Measurements from ENCODE around the gene HEG1.

The HEG1 gene

DNA sequence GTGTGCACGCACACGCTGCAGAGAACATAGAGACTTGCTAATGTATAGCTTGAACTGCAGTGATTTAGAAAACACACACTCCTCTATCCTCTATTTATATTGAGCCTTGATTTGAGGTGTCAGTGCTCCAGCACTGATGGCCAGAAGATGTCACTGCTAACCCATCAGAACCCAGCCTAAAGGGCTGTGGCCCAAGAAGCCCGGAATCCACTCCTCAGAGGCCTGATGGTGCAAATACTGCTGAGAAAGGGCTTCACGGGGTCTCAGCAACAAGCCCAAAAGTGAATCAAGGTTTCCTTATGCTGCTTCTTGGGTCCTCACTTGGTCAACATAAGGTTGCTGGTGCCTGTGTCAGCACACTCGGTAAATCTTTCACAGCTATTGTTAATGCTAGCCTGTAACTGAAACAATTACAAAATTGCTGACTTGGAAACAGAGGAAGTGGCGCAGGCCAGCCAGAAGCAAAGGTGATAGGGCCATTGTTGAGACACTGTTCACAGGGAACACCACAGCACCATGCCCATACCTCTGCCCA, 60.3 kb downstream of the HEG1 start:
- DNase-seq (ENCODE audit: low read depth) = no peak
- TF ChIP-seq, protein P1, sequence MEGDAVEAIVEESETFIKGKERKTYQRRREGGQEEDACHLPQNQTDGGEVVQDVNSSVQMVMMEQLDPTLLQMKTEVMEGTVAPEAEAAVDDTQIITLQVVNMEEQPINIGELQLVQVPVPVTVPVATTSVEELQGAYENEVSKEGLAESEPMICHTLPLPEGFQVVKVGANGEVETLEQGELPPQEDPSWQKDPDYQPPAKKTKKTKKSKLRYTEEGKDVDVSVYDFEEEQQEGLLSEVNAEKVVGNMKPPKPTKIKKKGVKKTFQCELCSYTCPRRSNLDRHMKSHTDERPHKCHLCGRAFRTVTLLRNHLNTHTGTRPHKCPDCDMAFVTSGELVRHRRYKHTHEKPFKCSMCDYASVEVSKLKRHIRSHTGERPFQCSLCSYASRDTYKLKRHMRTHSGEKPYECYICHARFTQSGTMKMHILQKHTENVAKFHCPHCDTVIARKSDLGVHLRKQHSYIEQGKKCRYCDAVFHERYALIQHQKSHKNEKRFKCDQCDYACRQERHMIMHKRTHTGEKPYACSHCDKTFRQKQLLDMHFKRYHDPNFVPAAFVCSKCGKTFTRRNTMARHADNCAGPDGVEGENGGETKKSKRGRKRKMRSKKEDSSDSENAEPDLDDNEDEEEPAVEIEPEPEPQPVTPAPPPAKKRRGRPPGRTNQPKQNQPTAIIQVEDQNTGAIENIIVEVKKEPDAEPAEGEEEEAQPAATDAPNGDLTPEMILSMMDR (conservative IDR thresholded peaks at IDR 0.05; ENCODE audit: low read depth, low read length) = peak; percentile 54
- no peak overlapping the region for H3K4me3 ChIP-seq (ENCODE audit: low read length)

DNA sequence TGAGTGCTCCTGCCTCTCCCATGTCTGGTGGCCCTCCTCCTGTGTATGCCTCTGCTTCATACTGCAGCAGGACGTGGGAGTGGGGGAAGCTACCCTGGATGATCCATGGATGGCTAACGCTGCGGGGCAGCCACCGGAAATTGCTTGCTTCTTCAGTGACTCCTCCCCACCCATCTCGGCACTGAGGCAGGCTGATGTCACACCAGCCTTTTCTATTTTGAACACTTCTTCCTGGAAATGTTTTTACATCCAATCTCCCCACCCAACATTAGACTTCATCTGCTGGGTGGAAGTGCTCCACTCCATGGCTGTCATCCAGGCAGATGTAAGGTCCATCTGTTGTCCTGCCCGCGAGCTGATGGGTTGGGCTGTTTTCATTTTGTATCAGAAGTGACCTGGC, 62.3 kb downstream of the HEG1 start:
- no peak overlapping the region for H3K4me3 ChIP-seq (ENCODE audit: low read length)
- TF ChIP-seq, protein P1 (conservative IDR thresholded peaks at IDR 0.05; ENCODE audit: low read depth, low read length) = no peak
- no peak for DNase-seq (ENCODE audit: low read depth)

DNA sequence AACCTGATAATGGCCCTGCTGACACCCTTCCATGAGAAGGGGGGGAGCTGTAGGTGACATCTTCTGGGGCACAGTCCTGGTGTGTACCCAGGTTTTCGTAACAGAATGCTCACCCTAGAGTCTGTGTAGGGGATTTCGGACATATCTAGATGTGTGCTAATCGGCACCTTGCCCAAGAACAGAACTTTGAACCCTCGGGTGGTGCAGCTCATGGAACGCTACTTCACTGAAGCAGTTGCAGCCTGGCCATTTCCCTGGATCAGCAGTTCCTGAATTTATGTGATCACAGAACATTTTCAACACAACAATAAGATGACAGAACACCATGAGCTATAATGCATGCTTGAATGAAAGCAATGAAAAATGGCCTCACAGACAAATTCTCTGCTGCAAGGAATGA, 63.8 kb downstream of the HEG1 start:
- DNase-seq (ENCODE audit: low read depth) = no peak
- no peak overlapping the region for H3K4me3 ChIP-seq (ENCODE audit: low read length)
- TF ChIP-seq, protein P1 (conservative IDR thresholded peaks at IDR 0.05; ENCODE audit: low read depth, low read length) = no peak

DNA sequence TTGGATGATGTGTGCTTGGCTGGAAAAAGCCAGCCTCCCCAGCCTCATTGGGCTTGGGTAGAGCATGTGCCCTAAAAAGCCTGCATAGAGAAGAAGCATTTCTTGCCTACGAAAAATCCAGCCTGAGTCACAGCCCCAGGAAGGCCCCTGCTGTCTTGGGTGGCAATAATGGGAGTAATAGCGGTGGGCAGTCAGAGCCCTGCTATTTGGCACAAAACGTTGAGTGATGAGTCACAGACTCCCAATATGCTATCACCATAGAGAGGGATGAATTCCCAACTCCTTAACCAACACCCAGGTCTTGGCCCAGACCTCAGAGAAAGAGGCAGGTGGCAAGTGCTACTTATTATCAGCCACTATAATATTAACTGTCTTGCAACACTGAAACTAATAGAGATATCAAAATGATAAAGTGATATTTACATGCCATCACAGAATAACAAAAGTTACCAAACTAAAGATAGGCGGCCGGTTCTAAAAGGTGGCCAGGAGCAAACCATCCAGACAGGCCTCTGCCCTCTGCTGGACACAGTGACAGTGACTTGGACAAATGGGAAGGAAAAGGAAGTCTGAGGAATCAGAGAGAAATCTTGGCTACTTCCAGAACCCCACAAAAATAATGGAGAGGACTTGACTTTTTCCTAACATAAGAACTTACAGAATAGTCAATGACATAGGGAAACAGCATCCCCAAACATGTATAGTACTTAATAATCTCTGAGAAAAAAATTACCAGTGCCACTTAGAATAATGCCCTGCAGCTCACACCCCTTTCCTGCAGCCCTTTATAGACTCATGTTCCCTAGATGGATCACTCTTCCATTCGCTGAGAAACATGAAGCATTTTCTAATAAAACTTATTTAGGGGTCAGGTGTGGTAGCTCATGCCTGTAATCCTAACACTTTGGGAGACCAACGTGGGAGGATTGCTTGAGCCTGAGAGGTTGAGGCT, 69.3 kb downstream of the HEG1 start:
- TF ChIP-seq, protein P1 (conservative IDR thresholded peaks at IDR 0.05; ENCODE audit: low read depth, low read length) = peak; percentile 64
- no peak overlapping the region for H3K4me3 ChIP-seq (ENCODE audit: low read length)
- DNase-seq (ENCODE audit: low read depth) = no peak

DNA sequence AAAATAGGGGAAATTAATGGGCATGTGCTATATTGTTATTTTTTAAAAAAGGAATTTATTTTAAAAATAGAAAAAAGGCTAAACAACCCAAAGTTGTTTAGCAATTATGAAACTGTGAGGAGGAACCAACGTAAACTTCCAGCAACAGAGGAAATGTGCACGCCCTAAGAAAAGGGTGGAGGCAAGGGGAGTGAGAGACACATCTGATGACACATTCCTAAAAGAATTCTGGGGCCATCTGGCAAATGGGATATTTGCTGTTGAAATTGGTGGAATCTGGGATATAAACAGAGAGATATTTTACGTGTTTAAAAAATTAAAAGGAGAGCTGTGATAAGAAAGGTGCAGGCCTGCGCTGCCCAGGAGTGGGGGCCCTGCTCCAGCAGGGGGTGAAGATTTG, 70.4 kb downstream of the HEG1 start:
- TF ChIP-seq, protein P1 (conservative IDR thresholded peaks at IDR 0.05; ENCODE audit: low read depth, low read length) = no peak
- no peak overlapping the region for H3K4me3 ChIP-seq (ENCODE audit: low read length)
- DNase-seq (ENCODE audit: low read depth) = no peak

DNA sequence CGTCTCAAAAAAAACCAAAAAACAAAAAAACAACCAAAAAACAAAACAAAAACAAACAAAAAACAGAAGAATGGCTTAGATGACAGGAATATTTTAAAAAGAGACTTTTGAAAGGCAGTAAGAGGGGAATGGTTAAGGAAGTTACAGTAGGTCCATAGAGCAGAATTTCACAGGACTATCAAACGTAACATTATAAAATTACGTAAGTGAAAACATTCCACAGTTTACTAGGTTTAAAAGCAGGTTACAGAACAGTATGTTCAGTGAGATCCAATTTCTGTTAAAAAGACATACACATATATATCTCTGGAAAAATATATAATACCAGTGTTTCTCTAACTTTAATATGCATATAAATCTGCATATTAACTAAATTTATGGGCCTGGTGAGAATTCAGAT, 71.0 kb downstream of the HEG1 start:
- no peak overlapping the region for H3K4me3 ChIP-seq (ENCODE audit: low read length)
- TF ChIP-seq, protein P1 (conservative IDR thresholded peaks at IDR 0.05; ENCODE audit: low read depth, low read length) = no peak
- DNase-seq (ENCODE audit: low read depth) = no peak

DNA sequence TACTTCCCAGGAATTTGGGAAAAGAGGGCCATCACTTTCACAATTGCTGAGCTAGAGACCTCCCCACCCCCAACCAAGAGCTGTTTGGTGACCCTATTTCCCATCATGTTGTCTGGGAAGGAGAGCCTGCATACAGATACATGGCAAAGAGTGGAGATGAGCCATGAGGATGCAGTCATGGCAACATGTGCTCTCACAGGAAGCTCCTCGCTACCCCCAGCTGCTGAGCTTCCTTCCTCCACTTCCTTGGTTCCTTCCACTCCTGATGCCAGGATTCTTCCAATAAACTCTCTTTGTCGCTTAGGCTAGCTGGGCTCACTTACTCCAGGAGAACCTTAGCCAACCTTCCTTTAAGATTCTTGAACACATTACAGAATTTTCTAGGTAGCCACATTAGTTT, 72.9 kb downstream of the HEG1 start:
- DNase-seq (ENCODE audit: low read depth) = no peak
- TF ChIP-seq, protein P1 (conservative IDR thresholded peaks at IDR 0.05; ENCODE audit: low read depth, low read length) = no peak
- no peak overlapping the region for H3K4me3 ChIP-seq (ENCODE audit: low read length)

All from retinal pigment epithelial cell (primary cell).